ENCODE measurements around the gene SMPX.

Gene SMPX

GRCh38 chrX:21656587-21657317 lies 101.2 kb downstream of the SMPX start:
- DNase-seq, result no peak
